ENCODE results near the gene OR8B3. TPM values are rescaled to one million over a fixed set of nuclear protein-coding genes. Genes with fewer than 3 reads are reported as not detected.
A peak's percentile ranks its signal among the peaks of the same experiment; 100 is the strongest.
"Not testable (repeated sequence)": the region's sequence is repeated elsewhere in the genome, so short reads cannot be mapped to it uniquely, and the experiment has no call there.

Gene OR8B3
- total RNA-seq, 1 donor from 2014 or later = not detected

- no peaks in the 10 kb centered on the region for H3K4me1 ChIP-seq
- H3K27ac ChIP-seq (replicated peaks) = no peak within 1 kb of the TSS
- H3K27me3 ChIP-seq (ENCODE audit: low read depth) = peaks cover 20% of the 10 kb centered on the region
- no peak for DNase-seq
- intact Hi-C loops (cut with micrococcal nuclease) = no loop called here
- TF ChIP-seq, protein P1, sequence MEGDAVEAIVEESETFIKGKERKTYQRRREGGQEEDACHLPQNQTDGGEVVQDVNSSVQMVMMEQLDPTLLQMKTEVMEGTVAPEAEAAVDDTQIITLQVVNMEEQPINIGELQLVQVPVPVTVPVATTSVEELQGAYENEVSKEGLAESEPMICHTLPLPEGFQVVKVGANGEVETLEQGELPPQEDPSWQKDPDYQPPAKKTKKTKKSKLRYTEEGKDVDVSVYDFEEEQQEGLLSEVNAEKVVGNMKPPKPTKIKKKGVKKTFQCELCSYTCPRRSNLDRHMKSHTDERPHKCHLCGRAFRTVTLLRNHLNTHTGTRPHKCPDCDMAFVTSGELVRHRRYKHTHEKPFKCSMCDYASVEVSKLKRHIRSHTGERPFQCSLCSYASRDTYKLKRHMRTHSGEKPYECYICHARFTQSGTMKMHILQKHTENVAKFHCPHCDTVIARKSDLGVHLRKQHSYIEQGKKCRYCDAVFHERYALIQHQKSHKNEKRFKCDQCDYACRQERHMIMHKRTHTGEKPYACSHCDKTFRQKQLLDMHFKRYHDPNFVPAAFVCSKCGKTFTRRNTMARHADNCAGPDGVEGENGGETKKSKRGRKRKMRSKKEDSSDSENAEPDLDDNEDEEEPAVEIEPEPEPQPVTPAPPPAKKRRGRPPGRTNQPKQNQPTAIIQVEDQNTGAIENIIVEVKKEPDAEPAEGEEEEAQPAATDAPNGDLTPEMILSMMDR (IDR thresholded peaks at IDR 0.05; ENCODE audit: borderline replicate concordance) = no peak
- no peak within 1 kb of the TSS for H3K4me3 ChIP-seq
- H3K9me3 ChIP-seq (replicated peaks) = peaks cover 11% of the 10 kb centered on the region
- no peaks in the 10 kb centered on the region for H3K36me3 ChIP-seq
These were observed 25.6 kb upstream of the OR8B3 start, which contains the start of gene OR8B4 for GRCh38 chr11:124424384-124424921. Gene OR8B4, minus strand, starts transcription at chr11:124424871. Its CDS starts 0 bp downstream, at chr11:124424871.

DNA sequence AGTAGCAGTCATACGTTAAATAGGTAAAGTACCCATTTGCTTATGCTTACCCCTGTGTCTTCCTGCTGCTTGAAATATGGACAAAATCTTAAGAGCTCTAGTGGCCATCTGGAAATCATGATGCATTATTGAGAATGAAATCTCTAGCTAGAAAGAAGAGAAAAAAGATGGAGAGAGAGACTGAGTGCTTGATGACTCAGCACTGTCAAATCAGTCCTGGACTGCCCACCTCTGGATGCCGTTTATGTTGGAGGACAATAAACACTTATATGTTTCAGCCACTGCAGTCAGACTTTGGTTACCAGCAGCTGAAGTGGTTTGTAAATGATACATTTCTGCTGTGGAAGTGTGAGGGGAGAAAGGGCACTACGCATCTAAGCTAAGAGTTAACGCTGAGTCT, 22.2 kb upstream of the OR8B3 start:
- Histone ChIP-seq H3K9me3 (replicated peaks) (no peaks in the 10 kb centered on the region), H3K4me1 (no peaks in the 10 kb centered on the region), H3K36me3 (no peaks in the 10 kb centered on the region), H3K27me3 (ENCODE audit: low read depth) (peaks cover 33% of the 10 kb centered on the region), H3K4me3 (no peak overlapping the region), H3K27ac (replicated peaks) (no peak overlapping the region)
- TF ChIP-seq, protein P1 (IDR thresholded peaks at IDR 0.05; ENCODE audit: borderline replicate concordance) = no peak
- no peak for DNase-seq
- intact Hi-C loops (cut with micrococcal nuclease) = no loop called here

DNA sequence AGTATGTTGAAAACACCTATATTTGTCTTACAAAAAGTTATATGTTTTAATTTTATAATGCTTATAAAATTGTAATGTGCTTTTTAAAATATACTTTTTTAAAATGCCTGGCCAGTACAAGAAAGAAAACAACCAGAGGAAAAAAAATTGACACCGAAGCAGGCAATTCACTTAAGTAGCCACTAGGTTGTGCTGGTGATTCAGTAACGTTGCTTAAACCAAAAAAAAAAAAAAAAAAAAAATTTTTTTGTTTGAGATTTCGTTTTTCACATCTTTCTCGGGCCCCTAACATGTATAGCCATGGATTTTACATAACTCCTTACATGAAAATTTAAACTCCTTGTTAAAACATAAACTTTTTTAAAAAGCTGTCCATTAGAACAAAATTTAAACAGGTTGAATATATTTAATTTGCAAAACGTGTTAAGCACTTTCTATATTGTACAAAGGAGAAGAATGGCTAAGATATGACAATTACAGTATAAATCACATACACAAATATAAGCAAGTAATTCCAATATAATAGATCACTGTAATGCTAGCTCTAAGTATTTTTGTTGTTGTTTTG, 16.6 kb upstream of the OR8B3 start:
- Histone ChIP-seq H3K27me3 (ENCODE audit: low read depth) (peaks cover 56% of the 10 kb centered on the region), H3K36me3 (no peaks in the 10 kb centered on the region), H3K27ac (replicated peaks) (no peak overlapping the region), H3K9me3 (replicated peaks) (no peaks in the 10 kb centered on the region), H3K4me1 (no peaks in the 10 kb centered on the region), H3K4me3 (no peak overlapping the region)
- DNase-seq = no peak
- TF ChIP-seq, protein P1 (IDR thresholded peaks at IDR 0.05; ENCODE audit: borderline replicate concordance) = peak; percentile 85
- intact Hi-C loops (cut with micrococcal nuclease) = loop anchor here (5.0 kb wide), 1 partner anchor 172 kb away; no protein-coding TSS in a partner anchor

DNA sequence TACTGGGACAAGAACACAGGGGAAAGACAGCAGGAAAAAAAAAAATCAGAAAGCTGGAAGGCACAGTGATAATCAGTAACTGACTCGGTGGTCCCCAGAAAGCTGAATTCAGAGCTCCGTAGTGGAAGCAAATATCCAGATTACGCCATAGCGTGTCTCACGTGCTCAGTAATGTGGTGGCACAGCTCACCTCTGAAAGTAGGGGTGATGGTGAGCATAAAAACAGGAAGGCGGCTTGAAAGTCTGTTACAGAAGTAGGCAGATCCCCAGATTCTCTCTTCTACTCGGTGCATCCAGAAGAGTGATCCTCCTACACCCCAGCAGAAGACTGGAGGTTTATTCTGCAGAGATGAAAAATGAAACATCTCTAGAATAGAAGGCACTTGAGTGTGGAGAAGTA, 11.1 kb upstream of the OR8B3 start:
- H3K4me3 ChIP-seq = no peak overlapping the region
- TF ChIP-seq, protein P1 (IDR thresholded peaks at IDR 0.05; ENCODE audit: borderline replicate concordance) = no peak
- no peak overlapping the region for H3K27ac ChIP-seq (replicated peaks)
- H3K4me1 ChIP-seq = no peaks in the 10 kb centered on the region
- peaks cover 52% of the 10 kb centered on the region for H3K27me3 ChIP-seq (ENCODE audit: low read depth)
- no peaks in the 10 kb centered on the region for H3K9me3 ChIP-seq (replicated peaks)
- no peaks in the 10 kb centered on the region for H3K36me3 ChIP-seq
- no peak for DNase-seq
- intact Hi-C loops (cut with micrococcal nuclease) = no loop called here

GRCh38 chr11:124405581-124405980, 6.8 kb upstream of the OR8B3 start:
- no peaks in the 10 kb centered on the region for H3K9me3 ChIP-seq (replicated peaks)
- DNase-seq = no peak
- H3K4me3 ChIP-seq = no peak overlapping the region
- no peaks in the 10 kb centered on the region for H3K4me1 ChIP-seq
- TF ChIP-seq, protein P1 (IDR thresholded peaks at IDR 0.05; ENCODE audit: borderline replicate concordance) = no peak
- intact Hi-C loops (cut with micrococcal nuclease) = no loop called here
- H3K36me3 ChIP-seq = no peaks in the 10 kb centered on the region
- no peak overlapping the region for H3K27ac ChIP-seq (replicated peaks)
- peaks cover 19% of the 10 kb centered on the region for H3K27me3 ChIP-seq (ENCODE audit: low read depth)

GRCh38 chr11:124403186-124403585, 4.4 kb upstream of the OR8B3 start:
- H3K4me1 ChIP-seq; H3K27ac ChIP-seq (replicated peaks); H3K27me3 ChIP-seq (ENCODE audit: low read depth); H3K36me3 ChIP-seq; DNase-seq; intact Hi-C loops (cut with micrococcal nuclease); H3K4me3 ChIP-seq; H3K9me3 ChIP-seq (replicated peaks): not testable (repeated sequence)
